SK-N-SH treated with all-trans-retinoic acid at 6 μM for 48 hours (cell line): ENCODE results near the gene SMAP2.

ENCODE experiments used
- ATAC-seq: fragments of 200-7000 bp; cut with Tn5 transposase; 3 replicates; pipeline ENCODE4 v1.9.1; 2020; ENCODE audit warnings: mild to moderate bottlenecking, moderate library complexity
- ARNTL ChIP-seq: fragments of 450-650 bp; formaldehyde crosslinking; IDR thresholded peaks from 2 replicates; pipeline ENCODE4 v1.5.0; 2020; ENCODE audit warnings: low read depth, mild to moderate bottlenecking, moderate library complexity, borderline replicate concordance
- BACH2 ChIP-seq: fragments of 250-450 bp; sonication (Bioruptor Pico); IDR thresholded peaks from 2 replicates; pipeline ENCODE4 v1.9.0; 2021; ENCODE audit warnings: mild to moderate bottlenecking, borderline replicate concordance
- CREB5 ChIP-seq: fragments of 250-450 bp; sonication (Bioruptor Pico); IDR thresholded peaks from 2 replicates; pipeline ENCODE4 v1.5.1; 2020; ENCODE audit warnings: low read depth, mild to moderate bottlenecking, moderate library complexity
- CSDC2 ChIP-seq: fragments of 250-450 bp; sonication (Bioruptor Pico); IDR thresholded peaks from 2 replicates; pipeline ENCODE4 v1.5.0; 2020; ENCODE audit warnings: mild to moderate bottlenecking, moderate library complexity
- CSRNP3 ChIP-seq: fragments of 250-450 bp; sonication (Bioruptor Pico); IDR thresholded peaks from 2 replicates; pipeline ENCODE4 v1.5.1; 2021; ENCODE audit warnings: mild to moderate bottlenecking, moderate library complexity
- ESRRG ChIP-seq: fragments of 250-450 bp; sonication (Bioruptor Pico); IDR thresholded peaks from 2 replicates; pipeline ENCODE4 v1.6.1; 2021; ENCODE audit warnings: mild to moderate bottlenecking
- GLIS3 ChIP-seq: fragments of 250-450 bp; sonication (Bioruptor Pico); IDR thresholded peaks from 2 replicates; pipeline ENCODE4 v1.5.0; 2020; ENCODE audit warnings: mild to moderate bottlenecking, moderate library complexity
- ISL1 ChIP-seq: fragments of 250-450 bp; sonication (Bioruptor Pico); IDR thresholded peaks from 2 replicates; pipeline ENCODE4 v2.1.2; 2022; ENCODE audit warnings: mild to moderate bottlenecking, moderate library complexity
- PATZ1 ChIP-seq: fragments of 250-450 bp; sonication (Bioruptor Pico); IDR thresholded peaks from 2 replicates; pipeline ENCODE4 v1.8.0; 2020; ENCODE audit warnings: mild to moderate bottlenecking, moderate library complexity, borderline replicate concordance
- PPARA ChIP-seq: fragments of 250-450 bp; sonication (Bioruptor Pico); IDR thresholded peaks from 2 replicates; pipeline ENCODE4 v1.5.0; 2020; ENCODE audit warnings: mild to moderate bottlenecking, borderline replicate concordance
- RARB ChIP-seq: fragments of 250-450 bp; sonication (Bioruptor Pico); IDR thresholded peaks from 2 replicates; pipeline ENCODE4 v1.8.0; 2021; ENCODE audit warnings: mild to moderate bottlenecking, moderate library complexity
- TCF4 ChIP-seq: fragments of 250-450 bp; sonication (Bioruptor Pico); IDR thresholded peaks from 2 replicates; pipeline ENCODE4 v1.8.0; 2021; ENCODE audit warnings: mild to moderate bottlenecking, moderate library complexity, borderline replicate concordance
- TOX ChIP-seq: fragments of 250-450 bp; sonication (Bioruptor Pico); IDR thresholded peaks from 2 replicates; pipeline ENCODE4 v1.8.0; 2021; ENCODE audit warnings: mild to moderate bottlenecking, moderate library complexity, borderline replicate concordance
- ZC3H10 ChIP-seq: fragments of 250-450 bp; sonication (Bioruptor Pico); IDR thresholded peaks from 2 replicates; pipeline ENCODE4 v1.5.1; 2021; ENCODE audit warnings: mild to moderate bottlenecking, moderate library complexity
- ZFP3 ChIP-seq: fragments of 250-450 bp; sonication (Bioruptor Pico); IDR thresholded peaks from 2 replicates; pipeline ENCODE4 v1.5.0; 2020; ENCODE audit warnings: mild to moderate bottlenecking, moderate library complexity
- ZFP30 ChIP-seq: fragments of 450-650 bp; formaldehyde crosslinking; IDR thresholded peaks from 2 replicates; pipeline ENCODE4 v1.5.0; 2022; ENCODE audit warnings: mild to moderate bottlenecking, moderate library complexity
- ZNF565 ChIP-seq: fragments of 450-650 bp; formaldehyde crosslinking; conservative IDR thresholded peaks from 2 replicates; pipeline ENCODE4 v1.5.0; 2020; ENCODE audit warnings: low read depth, mild to moderate bottlenecking, moderate library complexity
- ZNF70 ChIP-seq: fragments of 450-650 bp; formaldehyde crosslinking; IDR thresholded peaks from 2 replicates; pipeline ENCODE4 v1.5.0; 2020; ENCODE audit warnings: mild to moderate bottlenecking, moderate library complexity
- ZNF8 ChIP-seq: fragments of 450-650 bp; formaldehyde crosslinking; IDR thresholded peaks from 2 replicates; pipeline ENCODE4 v1.5.0; 2020; ENCODE audit warnings: mild to moderate bottlenecking, moderate library complexity
- TF ChIP-seq, protein P1 (sequence below): fragments of 250-450 bp; sonication (Bioruptor Pico); IDR thresholded peaks from 2 replicates; pipeline ENCODE4 v1.5.0; 2020; ENCODE audit warnings: mild to moderate bottlenecking, moderate library complexity
- TF ChIP-seq, protein P2 (sequence below): fragments of 250-450 bp; sonication (Bioruptor Pico); IDR thresholded peaks from 2 replicates; pipeline ENCODE4 v1.8.0; 2021; ENCODE audit warnings: low read depth, mild to moderate bottlenecking, moderate library complexity, borderline replicate concordance

The SMAP2 gene

GRCh38 chr1:40435471-40435870 lies 61.9 kb downstream of the SMAP2 start:
- no peak for TF ChIP-seq BACH2 (CRISPR knock-in tag)
- no peak for TF ChIP-seq ZNF70 (CRISPR knock-in tag)
- no peak for TF ChIP-seq CREB5 (CRISPR knock-in tag)
- TF ChIP-seq PPARA, result no peak
- no peak for TF ChIP-seq ZFP3 (CRISPR knock-in tag)
- TF ChIP-seq ARNTL, result no peak
- no peak for TF ChIP-seq ZFP30 (CRISPR knock-in tag)
- no peak for TF ChIP-seq ZC3H10 (CRISPR knock-in tag)
- no peak for TF ChIP-seq CSRNP3
- no peak for TF ChIP-seq ISL1 (CRISPR knock-in tag)
- no peak for TF ChIP-seq PATZ1 (CRISPR knock-in tag)
- no peak for TF ChIP-seq TOX (CRISPR knock-in tag)
- no peak for TF ChIP-seq RARB (CRISPR knock-in tag)
- no peak for TF ChIP-seq ESRRG (CRISPR knock-in tag)
- TF ChIP-seq, protein P1, sequence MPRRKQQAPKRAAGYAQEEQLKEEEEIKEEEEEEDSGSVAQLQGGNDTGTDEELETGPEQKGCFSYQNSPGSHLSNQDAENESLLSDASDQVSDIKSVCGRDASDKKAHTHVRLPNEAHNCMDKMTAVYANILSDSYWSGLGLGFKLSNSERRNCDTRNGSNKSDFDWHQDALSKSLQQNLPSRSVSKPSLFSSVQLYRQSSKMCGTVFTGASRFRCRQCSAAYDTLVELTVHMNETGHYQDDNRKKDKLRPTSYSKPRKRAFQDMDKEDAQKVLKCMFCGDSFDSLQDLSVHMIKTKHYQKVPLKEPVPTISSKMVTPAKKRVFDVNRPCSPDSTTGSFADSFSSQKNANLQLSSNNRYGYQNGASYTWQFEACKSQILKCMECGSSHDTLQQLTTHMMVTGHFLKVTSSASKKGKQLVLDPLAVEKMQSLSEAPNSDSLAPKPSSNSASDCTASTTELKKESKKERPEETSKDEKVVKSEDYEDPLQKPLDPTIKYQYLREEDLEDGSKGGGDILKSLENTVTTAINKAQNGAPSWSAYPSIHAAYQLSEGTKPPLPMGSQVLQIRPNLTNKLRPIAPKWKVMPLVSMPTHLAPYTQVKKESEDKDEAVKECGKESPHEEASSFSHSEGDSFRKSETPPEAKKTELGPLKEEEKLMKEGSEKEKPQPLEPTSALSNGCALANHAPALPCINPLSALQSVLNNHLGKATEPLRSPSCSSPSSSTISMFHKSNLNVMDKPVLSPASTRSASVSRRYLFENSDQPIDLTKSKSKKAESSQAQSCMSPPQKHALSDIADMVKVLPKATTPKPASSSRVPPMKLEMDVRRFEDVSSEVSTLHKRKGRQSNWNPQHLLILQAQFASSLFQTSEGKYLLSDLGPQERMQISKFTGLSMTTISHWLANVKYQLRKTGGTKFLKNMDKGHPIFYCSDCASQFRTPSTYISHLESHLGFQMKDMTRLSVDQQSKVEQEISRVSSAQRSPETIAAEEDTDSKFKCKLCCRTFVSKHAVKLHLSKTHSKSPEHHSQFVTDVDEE (CRISPR knock-in tag), result no peak
- no peak for TF ChIP-seq GLIS3 (CRISPR knock-in tag)
- TF ChIP-seq CSDC2 (CRISPR knock-in tag), result no peak
- no peak for ATAC-seq

- no peak for ATAC-seq
- no peak for TF ChIP-seq ESRRG (CRISPR knock-in tag)
Observed at GRCh38 chr1:40435876-40436275, 62.3 kb downstream of the SMAP2 start.

GRCh38 chr1:40438391-40439015 lies 65.0 kb downstream of the SMAP2 start:
- ATAC-seq, result peak; percentile 84
- no peak for TF ChIP-seq TCF4 (CRISPR knock-in tag)
- TF ChIP-seq, protein P2, sequence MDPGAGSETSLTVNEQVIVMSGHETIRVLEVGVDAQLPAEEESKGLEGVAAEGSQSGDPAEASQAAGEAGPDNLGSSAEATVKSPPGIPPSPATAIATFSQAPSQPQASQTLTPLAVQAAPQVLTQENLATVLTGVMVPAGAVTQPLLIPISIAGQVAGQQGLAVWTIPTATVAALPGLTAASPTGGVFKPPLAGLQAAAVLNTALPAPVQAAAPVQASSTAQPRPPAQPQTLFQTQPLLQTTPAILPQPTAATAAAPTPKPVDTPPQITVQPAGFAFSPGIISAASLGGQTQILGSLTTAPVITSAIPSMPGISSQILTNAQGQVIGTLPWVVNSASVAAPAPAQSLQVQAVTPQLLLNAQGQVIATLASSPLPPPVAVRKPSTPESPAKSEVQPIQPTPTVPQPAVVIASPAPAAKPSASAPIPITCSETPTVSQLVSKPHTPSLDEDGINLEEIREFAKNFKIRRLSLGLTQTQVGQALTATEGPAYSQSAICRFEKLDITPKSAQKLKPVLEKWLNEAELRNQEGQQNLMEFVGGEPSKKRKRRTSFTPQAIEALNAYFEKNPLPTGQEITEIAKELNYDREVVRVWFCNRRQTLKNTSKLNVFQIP (CRISPR knock-in tag), result no peak
- no peak for TF ChIP-seq ZNF8 (CRISPR knock-in tag)
- no peak for TF ChIP-seq TOX (CRISPR knock-in tag)
- no peak for TF ChIP-seq ZFP30 (CRISPR knock-in tag)
- TF ChIP-seq ZFP3 (CRISPR knock-in tag), result no peak
- no peak for TF ChIP-seq ARNTL
- TF ChIP-seq ZNF565 (CRISPR knock-in tag), result no peak
- TF ChIP-seq ZNF70 (CRISPR knock-in tag), result no peak
- no peak for TF ChIP-seq GLIS3 (CRISPR knock-in tag)
- TF ChIP-seq CSRNP3, result no peak
- TF ChIP-seq, protein P1 (CRISPR knock-in tag), result no peak
